ENCODE data around the gene TCF7. TPM values are rescaled to one million over a fixed set of nuclear protein-coding genes. Genes with fewer than 3 reads are reported as not detected.

The TCF7 gene
- total RNA-seq, 1 donor from 2014 or later, result 0.55 TPM

DNA sequence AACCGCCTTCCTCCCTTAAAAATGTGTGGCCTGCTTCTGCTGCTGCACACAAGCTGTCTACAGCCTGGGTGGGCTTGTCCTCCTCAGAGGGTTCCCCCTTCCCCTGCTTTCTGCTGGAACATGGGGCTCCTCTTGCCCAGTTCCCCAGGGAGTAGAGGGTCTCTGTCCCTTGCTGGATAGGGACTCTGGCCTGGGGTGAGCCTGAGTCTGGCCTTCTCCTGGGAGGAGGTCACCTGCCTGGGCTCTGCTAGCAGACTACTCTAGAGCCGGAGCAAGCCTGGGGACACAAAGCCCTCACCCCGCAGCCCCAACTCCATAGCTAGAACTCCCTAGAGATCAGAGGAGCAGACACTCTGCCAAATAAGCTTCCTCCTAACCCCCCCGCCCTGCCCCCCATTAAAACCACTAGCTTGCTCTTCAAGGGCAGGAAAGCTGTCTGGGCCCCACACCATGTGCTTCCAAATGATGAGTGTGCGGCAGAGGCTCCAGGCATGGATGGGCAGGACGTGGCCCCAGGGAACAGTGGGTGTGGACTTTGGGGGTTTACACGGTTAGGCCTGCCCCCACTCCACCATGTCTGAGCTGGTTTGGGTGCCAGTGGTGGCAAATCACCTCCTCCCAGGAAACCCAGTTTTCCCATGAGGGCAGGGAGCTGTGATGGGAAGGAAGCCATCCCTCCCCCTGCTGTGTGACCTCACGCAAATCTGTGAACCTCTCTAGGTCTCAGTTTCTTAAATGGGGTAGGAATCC, 10.0 kb downstream of the TCF7 start:
- H3K9me3 Mint-ChIP-seq (ENCODE audit: low read depth), result no peaks in the 10 kb centered on the region
- H3K4me1 Mint-ChIP-seq (ENCODE audit: low read depth), result peaks cover 31% of the 10 kb centered on the region
- DNase-seq (ENCODE audit: low spot score), result no peak
- peak overlapping the region; percentile 79 for H3K27ac Mint-ChIP-seq (ENCODE audit: unreplicated experiment)
- H3K36me3 Mint-ChIP-seq (ENCODE audit: low read depth), result peaks cover 2% of the 10 kb centered on the region
- TF ChIP-seq, protein P1, sequence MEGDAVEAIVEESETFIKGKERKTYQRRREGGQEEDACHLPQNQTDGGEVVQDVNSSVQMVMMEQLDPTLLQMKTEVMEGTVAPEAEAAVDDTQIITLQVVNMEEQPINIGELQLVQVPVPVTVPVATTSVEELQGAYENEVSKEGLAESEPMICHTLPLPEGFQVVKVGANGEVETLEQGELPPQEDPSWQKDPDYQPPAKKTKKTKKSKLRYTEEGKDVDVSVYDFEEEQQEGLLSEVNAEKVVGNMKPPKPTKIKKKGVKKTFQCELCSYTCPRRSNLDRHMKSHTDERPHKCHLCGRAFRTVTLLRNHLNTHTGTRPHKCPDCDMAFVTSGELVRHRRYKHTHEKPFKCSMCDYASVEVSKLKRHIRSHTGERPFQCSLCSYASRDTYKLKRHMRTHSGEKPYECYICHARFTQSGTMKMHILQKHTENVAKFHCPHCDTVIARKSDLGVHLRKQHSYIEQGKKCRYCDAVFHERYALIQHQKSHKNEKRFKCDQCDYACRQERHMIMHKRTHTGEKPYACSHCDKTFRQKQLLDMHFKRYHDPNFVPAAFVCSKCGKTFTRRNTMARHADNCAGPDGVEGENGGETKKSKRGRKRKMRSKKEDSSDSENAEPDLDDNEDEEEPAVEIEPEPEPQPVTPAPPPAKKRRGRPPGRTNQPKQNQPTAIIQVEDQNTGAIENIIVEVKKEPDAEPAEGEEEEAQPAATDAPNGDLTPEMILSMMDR (IDR thresholded peaks at IDR 0.05), result no peak
- peaks cover 6% of the 10 kb centered on the region for H3K27me3 Mint-ChIP-seq (ENCODE audit: low read depth)
- H3K4me3 Mint-ChIP-seq (ENCODE audit: unreplicated experiment), result no peak overlapping the region

DNA sequence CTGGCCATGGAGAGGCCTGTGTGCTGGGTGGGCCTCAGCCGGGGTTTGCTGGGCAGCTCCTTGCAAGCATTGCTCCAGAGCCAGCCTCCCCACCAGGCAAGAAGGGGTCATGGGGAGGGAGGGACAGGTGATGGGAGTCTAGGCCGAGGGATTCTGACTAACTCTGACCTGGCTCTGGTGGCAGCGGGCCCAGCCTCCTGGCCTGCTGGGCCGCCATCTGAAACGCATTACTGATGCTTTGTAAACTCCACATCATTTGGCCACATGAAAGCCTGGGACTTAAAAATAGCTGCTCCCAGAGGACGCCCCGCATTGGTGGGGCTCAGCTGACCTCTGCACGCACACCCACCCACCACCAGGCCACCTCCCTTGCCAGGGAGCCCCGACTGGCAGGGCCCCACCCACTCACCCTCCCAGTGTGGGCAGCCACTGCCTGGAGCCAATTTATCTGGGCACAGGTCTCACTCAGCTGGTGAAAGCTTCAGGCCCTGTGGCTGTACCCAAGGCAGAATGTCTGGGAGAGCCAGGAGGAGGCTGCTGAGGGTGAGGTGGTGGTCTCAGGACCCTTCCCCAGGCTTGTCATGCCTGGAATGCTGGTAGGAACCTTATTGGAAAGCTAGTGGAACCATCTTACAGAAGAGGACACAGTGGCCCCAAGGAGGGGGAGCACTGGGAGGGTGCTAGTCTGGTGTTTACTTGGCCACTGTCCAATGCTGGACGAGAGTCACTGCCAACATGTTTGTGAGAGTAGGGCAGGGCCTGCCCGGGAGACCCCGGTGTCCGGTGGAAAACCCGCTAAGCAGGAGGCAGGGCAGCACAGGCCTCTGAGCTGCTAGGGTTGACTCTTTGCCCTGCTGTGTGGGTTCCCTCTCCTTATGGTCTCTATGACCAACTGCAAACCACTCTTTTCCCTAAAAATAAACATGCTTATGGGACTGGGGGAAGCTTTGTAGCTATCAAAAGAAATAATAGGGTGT, 10.8 kb downstream of the TCF7 start:
- Mint-ChIP-seq H3K27me3 (ENCODE audit: low read depth) (peaks cover 2% of the 10 kb centered on the region), H3K4me1 (ENCODE audit: low read depth) (peaks cover 31% of the 10 kb centered on the region), H3K36me3 (ENCODE audit: low read depth) (peaks cover 2% of the 10 kb centered on the region), H3K27ac (ENCODE audit: unreplicated experiment) (peak overlapping the region; percentile 79), H3K9me3 (ENCODE audit: low read depth) (no peaks in the 10 kb centered on the region), H3K4me3 (ENCODE audit: unreplicated experiment) (no peak overlapping the region)
- DNase-seq (ENCODE audit: low spot score), result no peak
- TF ChIP-seq, protein P1 (IDR thresholded peaks at IDR 0.05), result no peak

DNA sequence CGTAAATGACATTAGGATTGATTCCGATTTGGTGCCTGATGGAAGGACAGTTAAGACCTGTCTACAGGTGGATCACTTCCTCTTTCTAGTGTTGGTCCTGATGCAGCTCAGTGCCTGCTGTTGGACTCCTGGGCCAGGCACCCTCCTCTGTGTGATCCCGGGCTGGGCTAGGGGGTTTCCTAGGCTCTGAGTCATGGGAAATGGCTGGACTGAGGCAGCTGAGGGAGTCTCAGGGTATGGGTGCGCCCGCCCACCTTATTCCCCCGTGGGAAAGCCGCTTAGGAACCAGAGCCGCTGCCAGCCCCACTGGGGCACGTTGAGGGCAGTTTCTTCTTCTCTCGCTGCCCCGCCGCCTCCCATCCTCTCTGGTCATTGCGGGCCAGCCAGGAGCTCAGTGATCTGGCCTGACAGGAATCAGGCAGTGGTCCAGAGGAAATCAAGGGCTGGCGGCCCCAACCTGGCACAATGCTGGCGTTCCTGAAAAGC, 12.9 kb downstream of the TCF7 start:
- Mint-ChIP-seq H3K27ac (ENCODE audit: unreplicated experiment) (no peak overlapping the region), H3K9me3 (ENCODE audit: low read depth) (no peaks in the 10 kb centered on the region), H3K4me1 (ENCODE audit: low read depth) (peaks cover 31% of the 10 kb centered on the region), H3K27me3 (ENCODE audit: low read depth) (no peaks in the 10 kb centered on the region), H3K4me3 (ENCODE audit: unreplicated experiment) (no peak overlapping the region), H3K36me3 (ENCODE audit: low read depth) (peaks cover 3% of the 10 kb centered on the region)
- TF ChIP-seq, protein P1 (IDR thresholded peaks at IDR 0.05), result no peak
- no peak for DNase-seq (ENCODE audit: low spot score)

DNA sequence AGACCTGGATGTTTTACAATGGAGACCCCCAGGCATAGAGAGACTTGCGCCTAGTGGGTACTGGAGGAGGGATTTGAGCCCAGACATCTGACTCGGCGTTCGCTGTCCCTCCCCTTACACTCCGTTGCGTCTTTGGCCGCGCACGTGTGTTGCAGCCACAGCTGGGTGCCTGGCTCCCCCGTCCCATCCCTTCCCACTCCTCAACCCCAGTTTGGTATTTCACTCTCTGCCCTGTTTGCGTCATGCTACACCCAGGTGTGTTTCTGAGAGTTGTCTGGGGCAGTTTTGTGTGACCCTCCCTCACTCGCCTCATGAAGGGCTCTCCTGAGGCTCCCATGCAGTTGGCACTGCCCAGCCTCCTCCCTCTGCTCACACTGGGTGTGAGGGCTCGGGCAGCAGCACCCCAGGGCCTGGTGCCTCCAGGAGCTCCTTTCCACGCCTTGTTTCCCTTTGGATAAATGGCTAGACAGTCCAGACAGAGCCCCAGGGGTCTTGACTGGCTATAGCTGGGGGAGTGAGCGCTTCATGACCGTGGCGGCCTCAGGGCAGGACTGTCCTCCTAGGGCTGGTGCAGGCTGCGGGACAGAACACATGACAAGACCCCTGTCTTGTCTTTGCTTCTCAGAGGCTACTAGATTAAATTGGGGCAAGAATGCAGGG, 13.6 kb downstream of the TCF7 start:
- no peak for DNase-seq (ENCODE audit: low spot score)
- no peak overlapping the region for H3K27ac Mint-ChIP-seq (ENCODE audit: unreplicated experiment)
- H3K9me3 Mint-ChIP-seq (ENCODE audit: low read depth), result no peaks in the 10 kb centered on the region
- no peak overlapping the region for H3K4me3 Mint-ChIP-seq (ENCODE audit: unreplicated experiment)
- H3K27me3 Mint-ChIP-seq (ENCODE audit: low read depth), result no peaks in the 10 kb centered on the region
- H3K36me3 Mint-ChIP-seq (ENCODE audit: low read depth), result peaks cover 3% of the 10 kb centered on the region
- peaks cover 31% of the 10 kb centered on the region for H3K4me1 Mint-ChIP-seq (ENCODE audit: low read depth)
- TF ChIP-seq, protein P1 (IDR thresholded peaks at IDR 0.05), result no peak

DNA sequence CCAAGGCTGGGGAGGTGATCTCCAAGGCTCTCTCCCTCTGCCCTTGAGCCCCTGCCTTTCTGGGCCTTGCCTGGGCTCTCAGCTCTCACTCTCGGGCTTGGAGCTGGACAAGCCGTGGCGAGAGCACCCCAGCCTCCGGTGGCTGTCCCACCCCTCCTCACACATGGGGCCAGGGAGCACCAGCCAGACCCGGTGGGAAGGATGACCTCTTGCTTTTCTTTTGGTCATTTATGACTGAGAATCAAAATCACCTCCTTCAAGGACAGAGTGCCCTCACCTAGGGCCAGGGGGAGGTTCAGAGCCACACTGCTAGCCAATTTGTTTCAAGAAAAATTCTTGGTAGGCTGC, 14.1 kb downstream of the TCF7 start:
- DNase-seq (ENCODE audit: low spot score), result peak; percentile 34
- Mint-ChIP-seq H3K9me3 (ENCODE audit: low read depth) (no peaks in the 10 kb centered on the region), H3K27ac (ENCODE audit: unreplicated experiment) (no peak overlapping the region), H3K4me1 (ENCODE audit: low read depth) (peaks cover 31% of the 10 kb centered on the region), H3K4me3 (ENCODE audit: unreplicated experiment) (no peak overlapping the region), H3K27me3 (ENCODE audit: low read depth) (no peaks in the 10 kb centered on the region), H3K36me3 (ENCODE audit: low read depth) (peaks cover 3% of the 10 kb centered on the region)
- TF ChIP-seq, protein P1 (IDR thresholded peaks at IDR 0.05), result no peak
